H1 (cell line): Measurements from ENCODE around the gene DNMT3L. TPM values are rescaled to one million over a fixed set of nuclear protein-coding genes. Genes with fewer than 3 reads are reported as not detected.
A peak's percentile ranks its signal among the peaks of the same experiment; 100 is the strongest.
"Not testable (repeated sequence)": the region's sequence is repeated elsewhere in the genome, so short reads cannot be mapped to it uniquely, and the experiment has no call there.

Source experiments
- CTCF ChIA-PET: fragments of 300-600 bp; sonication (Branson Sonifier 250); formaldehyde crosslinking; loops from one replicate; lab custom pipeline; 2021; ENCODE audit not compliant: partially characterized antibody; lab: Charles Lee
- POLR2A ChIA-PET: fragments of 300-600 bp; sonication (Branson Sonifier 250); formaldehyde crosslinking; loops from one replicate; lab custom pipeline; 2021; ENCODE audit warnings: inconsistent platforms; ENCODE audit not compliant: partially characterized antibody; lab: Charles Lee
- DNase-seq, 2 experiments: peaks; one replicate each; pipeline versions ENCODE4 v3.0.0 to v3.0.0-alpha.2; 2010 to 2022; ENCODE audit warnings: low spot score in 2 of 2, low read depth in 1 of 2, mixed read lengths in 1 of 2
- FAIRE-seq: peaks from 2 replicates; lab custom pipeline; 2011; peaks lifted over from hg19 to GRCh38; lab: Jason Lieb, UNC
- H2AFZ ChIP-seq: 2 replicates; pipeline ENCODE4 v1.8.1; 2012; ENCODE audit warnings: low read length, inconsistent platforms
- H2AK5ac ChIP-seq: 2 replicates; pipeline ENCODE4 v1.6.1; 2013; ENCODE audit warnings: low read depth, low read length
- H2BK120ac ChIP-seq: replicated peaks from 2 replicates; pipeline ENCODE3; 2013; ENCODE audit warnings: low read depth, low read length, inconsistent platforms
- H2BK12ac ChIP-seq: 2 replicates; pipeline ENCODE4 v1.6.1; 2013; ENCODE audit warnings: low read depth, low read length
- H2BK15ac ChIP-seq: 2 replicates; pipeline ENCODE4 v1.6.1; 2013; ENCODE audit warnings: low read length
- H2BK20ac ChIP-seq: 2 replicates; pipeline ENCODE4 v1.6.1; 2013; ENCODE audit warnings: low read length
- H2BK5ac ChIP-seq: 2 replicates; pipeline ENCODE4 v1.6.1; 2013; ENCODE audit warnings: low read depth, low read length
- H3K14ac ChIP-seq: 2 replicates; pipeline ENCODE4 v1.6.1; 2013; ENCODE audit warnings: inconsistent platforms; ENCODE audit not compliant: insufficient read length
- H3K18ac ChIP-seq: 2 replicates; pipeline ENCODE4 v1.6.1; 2013; ENCODE audit warnings: low read length; ENCODE audit errors: extremely low read depth
- H3K23ac ChIP-seq: 2 replicates; pipeline ENCODE4 v1.6.1; 2013; ENCODE audit warnings: inconsistent platforms; ENCODE audit not compliant: insufficient read length
- H3K23me2 ChIP-seq: 2 replicates; pipeline ENCODE4 v1.6.1; 2013; ENCODE audit warnings: low read depth, low read length
- H3K27ac ChIP-seq: 2 replicates; pipeline ENCODE4 v1.6.1; 2011; ENCODE audit warnings: low read depth, low read length, inconsistent platforms
- H3K27me3 ChIP-seq, 4 experiments: replicated peaks in 1 of 4; 1 replicate in 1 of 4; 2 replicates in 3 of 4; pipeline versions ENCODE4 v1.6.1 to v1.8.1; 2011 to 2013; ENCODE audit warnings: low read length in 3 of 4, mild to moderate bottlenecking in 3 of 4, inconsistent platforms in 2 of 4, mixed read lengths in 2 of 4, moderate library complexity in 1 of 4; ENCODE audit not compliant: control insufficient read depth in 3 of 4, insufficient read depth in 3 of 4; ENCODE audit errors: extremely low read depth in 1 of 4
- H3K36me3 ChIP-seq, 4 experiments: 2 replicates each; pipeline versions ENCODE4 v1.6.1 to v1.8.1; 2011 to 2013; ENCODE audit warnings: mild to moderate bottlenecking in 4 of 4, low read length in 3 of 4, moderate library complexity in 2 of 4, control low read depth in 1 of 4, inconsistent platforms in 1 of 4; ENCODE audit not compliant: insufficient read depth in 4 of 4, control insufficient read depth in 2 of 4
- H3K4ac ChIP-seq: replicated peaks from 2 replicates; pipeline ENCODE3; 2013; ENCODE audit warnings: low read length, low read depth, mixed read lengths, inconsistent platforms; ENCODE audit not compliant: insufficient read length
- H3K4me1 ChIP-seq, 4 experiments: replicated peaks in 1 of 4; 1 replicate in 1 of 4; 2 replicates in 3 of 4; pipeline versions ENCODE4 v1.6.1 to v1.8.1; 2011 to 2013; ENCODE audit warnings: low read length in 3 of 4, inconsistent platforms in 2 of 4, mixed read lengths in 1 of 4; ENCODE audit not compliant: insufficient read depth in 4 of 4, control insufficient read depth in 3 of 4
- H3K4me2 ChIP-seq, 2 experiments: 2 replicates each; pipeline versions ENCODE4 v1.6.1 to v1.8.1; 2011 to 2013; ENCODE audit warnings: low read depth in 2 of 2, low read length in 2 of 2, control low read depth in 1 of 2, inconsistent platforms in 1 of 2, mild to moderate bottlenecking in 1 of 2; ENCODE audit not compliant: insufficient read depth in 1 of 2
- H3K4me3 ChIP-seq, 4 experiments: fragments of 200-600, 300-600 bp in 1 of 4; sonication (generic), shearing (Covaris generic), sonication (Bioruptor Twin) in 1 of 4; 2 replicates each; pipeline versions ENCODE4 v1.5.1 to v1.8.1; 2011 to 2016; ENCODE audit warnings: low read length in 4 of 4, low read depth in 3 of 4, control low read depth in 2 of 4, inconsistent platforms in 2 of 4, mild to moderate bottlenecking in 2 of 4, mixed read lengths in 1 of 4, moderate library complexity in 1 of 4; ENCODE audit not compliant: insufficient read depth in 2 of 4; ENCODE audit errors: extremely low read depth in 1 of 4
- H3K56ac ChIP-seq: replicated peaks from 2 replicates; pipeline ENCODE3; 2013; ENCODE audit warnings: low read depth, mild to moderate bottlenecking, mixed read lengths, low read length, inconsistent platforms; ENCODE audit not compliant: insufficient read length
- H3K79me1 ChIP-seq: 2 replicates; pipeline ENCODE4 v1.6.1; 2013; ENCODE audit warnings: low read depth, low read length, control low read depth
- H3K79me2 ChIP-seq, 2 experiments: 2 replicates each; pipeline versions ENCODE4 v1.6.1 to v1.8.1; 2012 to 2013; ENCODE audit warnings: low read length in 2 of 2, mild to moderate bottlenecking in 2 of 2, inconsistent platforms in 1 of 2; ENCODE audit not compliant: insufficient read depth in 2 of 2, control insufficient read depth in 1 of 2
- H3K9ac ChIP-seq, 4 experiments: replicated peaks in 1 of 4; 1 replicate in 1 of 4; 2 replicates in 3 of 4; pipeline versions ENCODE4 v1.6.1 to v1.8.1; 2011 to 2013; ENCODE audit warnings: low read depth in 3 of 4, low read length in 3 of 4, control low read depth in 2 of 4, mild to moderate bottlenecking in 2 of 4, moderate library complexity in 2 of 4, inconsistent platforms in 1 of 4; ENCODE audit errors: extremely low read depth in 1 of 4
- H3K9me3 ChIP-seq, 2 experiments: 2 replicates each; pipeline versions ENCODE4 v1.6.1 to v1.8.1; 2012 to 2013; ENCODE audit warnings: mild to moderate bottlenecking in 2 of 2, moderate library complexity in 2 of 2, control low read depth in 1 of 2, inconsistent platforms in 1 of 2, low read depth in 1 of 2, low read length in 1 of 2, mixed read lengths in 1 of 2; ENCODE audit not compliant: insufficient read depth in 2 of 2
- H4K20me1 ChIP-seq, 2 experiments: replicated peaks in 1 of 2; 2 replicates each; pipeline versions ENCODE3 to v1.8.1; 2011 to 2013; ENCODE audit warnings: inconsistent platforms in 2 of 2, low read length in 2 of 2, mild to moderate bottlenecking in 1 of 2; ENCODE audit not compliant: insufficient read depth in 2 of 2, control insufficient read depth in 1 of 2
- H4K5ac ChIP-seq: 2 replicates; pipeline ENCODE4 v1.6.1; 2013; ENCODE audit warnings: low read length, low read depth, mixed read lengths, inconsistent platforms; ENCODE audit not compliant: insufficient read length
- H4K8ac ChIP-seq: 2 replicates; pipeline ENCODE4 v1.8.0; 2013; ENCODE audit warnings: mild to moderate bottlenecking, moderate library complexity, low read length, inconsistent platforms; ENCODE audit not compliant: insufficient read depth; ENCODE audit errors: extremely low read depth
- H4K91ac ChIP-seq: replicated peaks from 2 replicates; pipeline ENCODE3; 2013; ENCODE audit warnings: low read length, mixed read lengths, inconsistent platforms; ENCODE audit not compliant: insufficient read length
- CHD1 ChIP-seq: IDR thresholded peaks from 2 replicates; pipeline ENCODE4 v1.6.1; 2012; ENCODE audit warnings: low read depth, low read length, improper control_type of control experiment
- CTBP2 ChIP-seq: IDR thresholded peaks from 2 replicates; pipeline ENCODE4 v1.7.0; 2011; ENCODE audit warnings: borderline replicate concordance, mild to moderate bottlenecking, moderate library complexity, mixed read lengths, low read length; ENCODE audit not compliant: insufficient read depth, insufficient read length
- E2F6 ChIP-seq: IDR thresholded peaks from 2 replicates; pipeline ENCODE4 v1.6.1; 2012; ENCODE audit warnings: inconsistent platforms
- EGR1 ChIP-seq: IDR thresholded peaks from 2 replicates; pipeline ENCODE4 v1.6.1; 2011; ENCODE audit warnings: low read depth, low read length, borderline replicate concordance
- EP300 ChIP-seq, 2 experiments: IDR thresholded peaks; 1 replicate in 1 of 2; 2 replicates in 1 of 2; pipeline ENCODE4 v1.6.1; 2011 to 2012; ENCODE audit warnings: low read depth in 2 of 2, low read length in 2 of 2, mild to moderate bottlenecking in 2 of 2, borderline replicate concordance in 1 of 2, inconsistent platforms in 1 of 2, moderate library complexity in 1 of 2
- GTF2F1 ChIP-seq: IDR thresholded peaks from 2 replicates; pipeline ENCODE4 v1.6.1; 2012; ENCODE audit warnings: low read depth, low read length, improper control_type of control experiment, borderline replicate concordance
- KDM5A ChIP-seq: fragments of 200-600 bp; IDR thresholded peaks from 2 replicates; pipeline ENCODE4 v1.7.1; 2012; ENCODE audit warnings: mild to moderate bottlenecking, low read length, inconsistent platforms, mixed read lengths
- PHF8 ChIP-seq: fragments of 200-600 bp; sonication (generic); conservative IDR thresholded peaks from 2 replicates; pipeline ENCODE4 v1.7.1; 2012; ENCODE audit warnings: low read depth, mild to moderate bottlenecking, inconsistent platforms, low read length, moderate library complexity
- USF2 ChIP-seq: IDR thresholded peaks from 2 replicates; pipeline ENCODE4 v1.6.1; 2011; ENCODE audit warnings: low read length, improper control_type of control experiment
- WGBS, 2 experiments: shearing (Covaris generic) in 1 of 2; methylation state at CpG; one replicate each; pipeline versions ENCODE4 v1.1.6 to v1.1.7; 2013 to 2015; ENCODE audit warnings: low lambda C conversion rate in 2 of 2, mixed read lengths in 2 of 2, inconsistent platforms in 1 of 2, low coverage in 1 of 2, missing lambda C conversion rate in 1 of 2; ENCODE audit not compliant: insufficient replicate concordance in 2 of 2, insufficient coverage in 1 of 2, insufficient read length in 1 of 2; ENCODE audit errors: extremely low coverage in 1 of 2, missing lambda C conversion rate in 1 of 2; 5-methylcytosine and 5-hydroxymethylcytosine counted together
- polyA plus RNA-seq, 7 experiments: library from polyadenylated mRNA; depleted of rRNA in 3 of 7; stranded (reverse) in 5 of 7; unstranded in 2 of 7; fragments of >200 nt in 5 of 7; fragments of 200-250 nt in 2 of 7; gene quantifications; 1 replicate in 5 of 7; 2 replicates in 1 of 7; 4 replicates in 1 of 7; pipeline versions ENCODE4 v1.2.1 to v1.2.3, GENCODE V29; 2011 to 2013; ENCODE audit warnings: missing spikeins in 2 of 7, mixed read lengths in 2 of 7
- total RNA-seq: library from RNA; stranded (reverse); fragmentation: NEBNext Ultra II Directional; extraction: Animal tissue kit (Norgen Biotek cat#: 25700); gene quantifications from 2 replicates; pipeline ENCODE4 v1.2.1, GENCODE V29; 2021

The DNMT3L gene
- total and polyA plus RNA-seq, 2 of the 8 experiments (the other 6 are each of a cell fraction or from before 2014, with no cell fraction given): 0.06 TPM; not detected in 1

GRCh38 chr21:44199448-44199847, 62.2 kb downstream of the DNMT3L start (continued):
- peak; percentile 68 for TF ChIP-seq E2F6
- TF ChIP-seq GTF2F1: no peak
- TF ChIP-seq CTBP2: no peak
- TF ChIP-seq EGR1: peak; percentile 53; the same call in 1 of the 2 replicates
- TF ChIP-seq CHD1: no peak
- TF ChIP-seq PHF8: no peak
- no peak for TF ChIP-seq KDM5A
- TF ChIP-seq USF2: no peak
- peak in 1 of 2 experiments; percentile 15; a peak in 1 of 3 replicates for TF ChIP-seq EP300 (IDR thresholded peaks at IDR 0.05; ENCODE audit: borderline replicate concordance in 1 of 2, low read depth in 2 of 2, low read length in 2 of 2)

GRCh38 chr21:44197156-44197516, 64.6 kb downstream of the DNMT3L start:
- H2BK20ac ChIP-seq, H3K9ac ChIP-seq, H3K4me2 ChIP-seq, H4K5ac ChIP-seq, H3K27me3 ChIP-seq, H4K20me1 ChIP-seq, H2AFZ ChIP-seq, DNase-seq, H3K23me2 ChIP-seq, H4K8ac ChIP-seq, H3K9me3 ChIP-seq, H3K14ac ChIP-seq, CTCF ChIA-PET, H3K27ac ChIP-seq, H3K4ac ChIP-seq, FAIRE-seq, H3K79me2 ChIP-seq, H3K23ac ChIP-seq, H3K56ac ChIP-seq, H3K4me1 ChIP-seq, H3K4me3 ChIP-seq, POLR2A ChIA-PET, H3K36me3 ChIP-seq, H2BK12ac ChIP-seq, H4K91ac ChIP-seq, H2BK5ac ChIP-seq, H2AK5ac ChIP-seq, H3K79me1 ChIP-seq, H2BK15ac ChIP-seq, H2BK120ac ChIP-seq, H3K18ac ChIP-seq: not testable (repeated sequence)
- WGBS, 2 experiments: no CpG with 5 or more reads among the region's 21 CpGs
